Activated CD4-positive, alpha-beta T cell treated with anti-CD3 and anti-CD28 coated beads, Interleukin-2, Interleukin-4, amounts not matched to agents 100 ng/mL and 50 ng/mL, durations not matched to agents 16 hours and 8 hours (primary cell): ENCODE results near the gene GDF10.

Experiments used
- DNase-seq: peaks from one replicate; pipeline ENCODE4 v3.0.0-alpha.2; 2020; ENCODE audit warnings: low spot score

The GDF10 gene

DNA sequence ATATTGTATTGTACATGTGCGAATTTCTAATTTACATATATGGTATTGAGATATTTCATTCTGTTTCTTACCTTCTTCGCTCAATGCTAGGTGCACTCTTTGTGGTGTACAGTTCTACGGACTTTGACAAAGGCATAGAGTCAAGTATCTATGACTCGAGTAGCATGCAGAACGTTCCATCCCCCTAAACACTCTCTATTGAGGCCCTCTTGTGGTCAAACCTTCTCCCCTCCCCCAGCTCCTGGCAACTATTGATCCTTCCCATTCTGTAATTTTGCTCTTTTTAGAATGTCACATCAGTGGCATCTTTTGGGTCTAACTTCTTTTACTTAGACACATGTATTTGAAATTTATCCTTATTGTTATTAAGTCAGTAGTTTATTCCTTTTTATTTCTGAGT is 30.7 kb upstream of the GDF10 start:
- no peak for DNase-seq

DNA sequence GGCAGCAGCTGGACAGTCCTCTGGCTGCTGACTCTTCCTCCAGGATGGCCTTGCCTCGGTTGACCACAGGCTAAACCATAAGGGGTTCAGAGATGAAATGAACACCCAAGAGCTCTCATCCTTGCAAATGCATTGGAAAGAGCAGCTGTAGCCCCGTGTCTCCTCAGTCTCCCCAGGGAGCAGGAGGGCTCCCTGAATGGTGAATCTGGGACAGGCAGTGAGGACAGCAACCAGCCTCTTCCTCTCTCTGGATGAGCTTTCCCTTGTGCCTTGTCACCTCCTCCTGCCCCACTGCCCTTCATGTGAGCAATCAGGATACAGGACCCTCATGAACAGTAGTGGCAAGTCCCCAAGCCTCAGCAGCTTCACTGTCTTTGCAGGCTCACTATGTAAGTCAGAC is 23.9 kb upstream of the GDF10 start:
- no peak for DNase-seq

DNA sequence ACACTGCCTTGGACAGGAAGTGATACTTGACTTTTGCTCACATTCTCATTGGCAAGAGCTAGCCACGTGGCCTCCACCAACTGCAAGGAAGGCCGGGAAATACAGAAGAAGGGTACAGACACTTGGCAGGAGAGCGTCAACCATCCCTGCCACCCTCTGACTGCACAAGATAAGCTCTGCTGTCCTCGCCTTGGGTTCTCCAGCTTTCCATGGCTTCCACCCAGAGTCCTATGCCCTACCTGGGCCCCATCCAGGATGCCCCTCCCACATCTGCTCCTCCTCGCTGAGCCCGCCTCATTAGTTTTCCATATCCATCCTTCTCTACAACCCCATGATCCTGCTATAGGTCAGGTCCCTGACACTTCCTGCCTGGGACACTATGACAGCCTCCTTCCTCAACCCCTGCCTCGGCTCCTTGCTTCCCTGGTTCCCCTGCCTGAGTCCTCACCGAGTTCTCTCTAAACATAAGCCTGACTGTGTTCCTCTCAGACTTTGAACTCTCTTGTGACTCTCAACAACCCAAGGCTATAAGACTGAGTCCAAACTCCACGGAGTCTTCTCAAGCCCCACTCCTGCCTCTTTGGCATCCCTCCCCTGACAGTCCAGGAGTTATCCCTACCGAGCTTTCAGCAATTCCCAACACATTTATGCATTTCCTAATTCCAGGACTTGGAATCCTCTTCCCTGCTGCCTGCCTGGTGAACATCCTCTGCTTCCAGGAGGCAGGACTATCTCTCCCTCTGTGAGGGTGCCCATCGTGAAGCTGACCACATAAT is 23.2 kb upstream of the GDF10 start:
- DNase-seq, result no peak

DNA sequence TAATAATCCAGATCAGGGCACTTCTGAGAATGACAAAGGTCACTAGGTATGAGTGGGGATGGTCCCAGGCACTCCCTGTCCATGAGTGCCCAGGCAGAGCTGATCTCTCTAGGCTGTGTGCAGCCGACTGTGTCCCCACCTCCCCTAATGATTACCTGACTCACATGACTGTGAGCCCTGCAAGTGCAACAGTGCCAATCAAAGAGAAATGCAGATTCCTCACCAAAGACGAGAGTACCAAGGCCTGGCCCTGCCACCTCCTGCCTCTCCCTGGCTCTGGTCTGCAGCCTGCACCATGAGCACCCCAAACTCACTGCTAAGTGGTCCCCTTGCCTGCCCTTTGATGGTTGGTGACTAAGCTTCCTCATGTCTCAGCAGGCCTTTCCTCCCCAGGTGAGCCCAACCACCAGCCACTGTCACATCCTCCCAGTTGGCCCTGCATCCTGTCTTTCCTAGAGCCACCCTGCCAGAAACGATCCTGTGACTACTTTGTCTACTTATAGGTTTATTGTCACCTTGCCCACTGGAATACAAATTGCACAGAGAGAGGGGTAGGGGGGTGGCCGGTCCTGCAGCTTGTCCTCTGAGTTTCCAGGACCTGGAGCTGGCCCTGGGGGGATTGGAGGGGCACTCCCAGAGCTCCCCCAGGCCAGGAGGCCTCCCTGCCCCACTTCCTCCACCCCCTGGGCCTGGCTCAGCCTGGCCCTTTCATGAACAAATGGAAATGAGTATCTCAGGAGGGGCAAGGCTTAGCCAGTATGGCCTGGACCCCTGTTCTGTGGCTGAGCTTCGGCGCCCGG is 22.4 kb upstream of the GDF10 start:
- DNase-seq, result no peak

DNA sequence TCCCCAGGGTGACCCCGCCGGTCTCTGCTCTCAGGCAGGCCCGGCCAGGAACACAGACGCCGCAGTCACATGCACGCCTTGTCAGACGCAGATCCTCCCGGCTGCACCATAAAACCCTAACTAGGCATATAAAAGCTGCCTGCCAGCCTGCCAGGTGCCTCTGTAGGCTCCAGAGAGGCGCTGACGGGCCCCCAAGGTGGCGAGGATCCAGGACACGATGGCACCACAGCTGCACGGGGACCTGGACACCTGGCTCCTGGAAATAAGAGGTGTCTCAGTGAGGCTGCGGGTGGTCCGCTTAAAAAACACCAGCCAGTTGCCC is 21.9 kb upstream of the GDF10 start:
- no peak for DNase-seq

DNA sequence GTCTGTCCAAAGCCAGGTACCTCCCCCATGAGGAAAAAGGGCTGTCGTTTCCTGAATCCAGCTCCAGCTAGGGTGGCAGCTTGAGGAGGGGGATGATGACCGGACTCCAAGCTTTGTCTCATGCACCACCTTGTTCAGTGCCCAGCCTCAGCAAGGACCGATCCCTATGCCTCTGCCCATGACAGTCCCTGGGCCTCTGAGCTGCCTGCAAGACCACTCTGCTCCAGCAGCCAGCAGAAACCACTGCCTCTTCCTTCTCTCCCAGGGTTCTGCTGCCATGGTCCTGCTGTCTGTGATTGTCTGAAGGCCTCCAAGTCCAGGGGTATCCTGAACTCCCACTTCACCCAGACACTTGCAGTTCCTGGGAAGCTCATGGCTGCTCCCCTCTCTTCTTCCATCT is 21.3 kb upstream of the GDF10 start:
- no peak for DNase-seq

DNA sequence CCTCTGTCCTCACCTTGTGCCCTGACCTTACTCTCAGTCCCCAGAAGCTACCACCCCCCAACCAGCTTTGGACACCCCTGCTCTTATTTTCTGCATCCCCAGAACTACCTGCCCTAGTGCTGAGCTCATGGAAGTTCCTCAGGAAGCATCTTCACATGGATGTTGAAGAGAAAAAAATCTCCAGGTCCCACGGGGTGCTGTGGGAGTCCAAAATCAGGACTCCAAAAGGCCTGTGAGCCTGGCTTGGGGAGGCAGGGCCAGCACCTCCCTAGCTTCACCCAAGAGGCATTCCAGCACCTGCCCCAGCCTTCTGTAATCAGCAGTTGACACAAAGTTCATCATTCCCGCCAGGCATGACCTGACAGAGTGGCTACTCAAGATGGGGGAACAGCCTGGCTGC is 20.7 kb upstream of the GDF10 start:
- no peak for DNase-seq

DNA sequence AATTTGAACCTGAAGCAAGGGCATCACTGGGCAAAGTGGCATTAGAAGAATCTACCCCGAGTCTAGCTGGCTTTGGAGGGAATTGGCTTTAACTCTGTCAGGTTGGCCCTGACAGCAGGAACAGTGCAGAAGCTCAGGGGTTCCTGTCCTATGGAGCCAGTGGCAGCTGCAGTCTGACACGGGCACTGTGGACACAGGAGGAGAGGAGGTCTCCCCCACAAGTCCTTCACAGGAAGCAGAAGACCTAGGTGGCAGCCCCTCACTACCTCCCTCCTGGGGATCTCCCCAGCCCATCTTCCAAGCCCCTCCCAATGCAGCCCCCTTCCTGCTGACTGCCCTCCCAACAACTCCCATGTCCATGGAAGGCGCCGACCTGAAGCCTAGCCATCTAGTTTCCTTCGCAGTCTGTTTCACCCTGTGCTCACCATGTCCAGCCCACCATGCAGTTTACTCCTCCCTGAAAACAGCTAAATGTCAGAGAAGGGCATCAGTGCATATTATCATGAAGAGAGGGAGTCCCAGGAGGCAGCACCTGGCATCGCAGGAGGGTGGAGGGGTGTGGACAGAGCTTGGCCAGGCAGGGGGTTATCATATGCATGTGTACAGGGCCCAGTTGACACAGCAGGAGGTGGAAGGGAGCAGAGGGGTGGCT is 17.9 kb upstream of the GDF10 start:
- DNase-seq, result no peak

DNA sequence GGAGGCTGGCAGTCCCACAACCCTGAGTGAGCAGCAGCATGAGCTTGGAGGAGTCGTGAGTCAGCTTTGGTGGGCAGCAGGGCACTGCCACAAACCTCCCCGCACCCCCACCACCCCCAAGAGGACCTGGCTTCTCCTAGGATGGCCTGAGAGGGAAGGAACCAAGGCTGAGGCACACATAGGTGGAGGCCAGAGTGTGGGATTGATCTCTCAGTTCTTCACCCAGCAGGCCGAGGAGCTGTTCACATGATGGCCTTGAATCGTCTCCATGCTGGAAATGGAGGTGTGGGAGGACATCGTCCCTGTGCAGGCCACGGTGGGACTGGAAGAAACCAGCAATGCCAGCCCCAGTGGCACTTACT is 17.4 kb upstream of the GDF10 start:
- DNase-seq, result no peak

DNA sequence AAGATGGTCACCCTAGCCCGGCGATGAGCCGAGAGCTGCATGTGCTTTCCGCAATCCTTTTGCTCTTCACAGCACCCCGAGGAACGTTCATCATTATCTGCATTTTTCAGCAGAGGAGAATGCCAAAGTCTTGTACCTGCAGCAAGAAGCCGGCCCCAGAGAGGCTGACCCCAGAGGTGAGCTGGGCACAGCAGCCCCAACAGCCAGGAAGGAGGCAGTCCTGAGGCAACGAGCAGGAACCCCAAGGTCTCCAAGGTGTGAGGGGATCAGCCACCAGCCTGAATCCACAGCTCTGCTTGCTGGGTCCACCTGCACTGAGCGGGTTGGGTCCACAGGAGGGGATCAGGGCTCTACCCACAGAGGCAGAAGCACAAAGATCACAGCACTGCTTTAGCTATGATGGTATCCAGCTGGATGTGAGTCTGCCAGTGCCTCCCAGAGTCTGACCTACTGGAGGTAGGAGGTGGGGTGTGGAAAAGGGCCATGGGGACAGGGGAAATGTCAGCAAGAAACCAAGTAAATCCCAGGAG is 16.8 kb upstream of the GDF10 start:
- no peak for DNase-seq

DNA sequence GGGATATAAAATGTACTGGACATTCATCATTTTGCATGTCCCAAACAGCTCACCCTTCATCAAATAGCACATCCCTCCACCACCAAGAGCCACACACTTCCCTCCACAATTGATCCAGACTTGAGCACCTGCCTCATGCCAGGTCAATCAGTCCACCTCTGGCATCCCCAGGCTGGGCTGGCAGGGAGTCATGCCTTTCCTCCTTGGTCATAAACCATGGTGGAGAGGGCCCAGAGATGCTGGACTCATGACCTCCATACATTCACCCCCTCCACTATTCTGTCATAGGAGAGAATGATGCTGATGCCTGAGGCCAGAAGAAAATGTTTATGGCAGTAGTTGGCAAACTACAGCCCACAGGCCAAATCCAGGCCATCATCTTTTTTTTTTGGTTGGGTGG is 16.1 kb upstream of the GDF10 start:
- DNase-seq, result no peak

DNA sequence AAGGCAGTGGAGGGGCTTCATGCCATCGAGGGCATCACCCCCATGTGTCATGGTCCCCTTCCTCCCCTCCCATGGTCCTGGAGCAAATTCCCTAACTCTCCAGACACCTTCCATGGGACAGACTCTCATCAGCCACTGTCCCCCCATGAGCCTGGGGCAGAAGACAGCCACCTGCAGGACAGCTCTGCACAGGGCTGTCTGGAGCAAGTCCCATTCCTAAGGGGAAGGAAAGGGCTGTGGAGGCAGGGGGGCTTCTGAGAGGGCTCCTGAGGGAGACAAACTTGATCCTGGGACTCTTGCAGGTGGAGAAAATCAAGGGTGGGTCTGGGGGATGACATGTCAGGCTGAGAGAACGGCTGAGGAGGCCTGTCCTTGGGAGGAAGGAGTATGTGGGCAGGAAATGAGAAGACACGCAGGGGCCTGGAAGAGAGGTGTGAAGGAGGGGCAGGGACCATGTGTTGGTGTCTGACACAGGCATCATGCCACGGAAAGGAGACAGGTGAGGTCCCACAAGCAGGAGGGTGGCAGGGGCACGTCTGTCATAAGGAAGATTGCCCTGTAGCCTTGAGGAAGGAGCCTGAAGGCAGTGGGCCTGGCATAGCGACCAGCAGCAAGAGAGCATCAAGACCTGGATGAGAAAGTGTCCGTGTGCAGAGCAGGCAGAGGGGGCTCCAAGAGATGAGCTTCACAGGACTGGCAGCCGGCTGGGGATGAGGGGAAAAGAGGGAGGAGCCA is 14.4 kb upstream of the GDF10 start:
- DNase-seq, result no peak

DNA sequence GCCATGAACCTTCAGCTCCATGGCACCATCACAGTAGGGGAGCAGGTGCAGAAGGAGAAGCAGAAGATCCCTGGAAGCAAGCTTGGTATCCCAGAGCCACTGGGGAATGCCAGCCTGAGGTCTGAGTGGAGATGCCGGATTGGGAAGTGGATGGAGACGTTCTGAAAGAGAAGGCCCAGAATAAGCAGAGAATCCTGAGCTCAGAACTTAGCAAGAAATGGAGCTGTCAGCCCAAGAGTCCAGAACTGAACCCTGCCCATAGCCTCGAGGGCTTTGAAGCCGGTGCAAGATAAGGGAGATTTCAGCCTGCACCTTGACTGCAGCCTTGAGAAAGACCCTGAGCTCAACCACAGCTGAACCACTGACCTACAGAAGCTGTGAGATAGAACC is 13.9 kb upstream of the GDF10 start:
- no peak for DNase-seq

DNA sequence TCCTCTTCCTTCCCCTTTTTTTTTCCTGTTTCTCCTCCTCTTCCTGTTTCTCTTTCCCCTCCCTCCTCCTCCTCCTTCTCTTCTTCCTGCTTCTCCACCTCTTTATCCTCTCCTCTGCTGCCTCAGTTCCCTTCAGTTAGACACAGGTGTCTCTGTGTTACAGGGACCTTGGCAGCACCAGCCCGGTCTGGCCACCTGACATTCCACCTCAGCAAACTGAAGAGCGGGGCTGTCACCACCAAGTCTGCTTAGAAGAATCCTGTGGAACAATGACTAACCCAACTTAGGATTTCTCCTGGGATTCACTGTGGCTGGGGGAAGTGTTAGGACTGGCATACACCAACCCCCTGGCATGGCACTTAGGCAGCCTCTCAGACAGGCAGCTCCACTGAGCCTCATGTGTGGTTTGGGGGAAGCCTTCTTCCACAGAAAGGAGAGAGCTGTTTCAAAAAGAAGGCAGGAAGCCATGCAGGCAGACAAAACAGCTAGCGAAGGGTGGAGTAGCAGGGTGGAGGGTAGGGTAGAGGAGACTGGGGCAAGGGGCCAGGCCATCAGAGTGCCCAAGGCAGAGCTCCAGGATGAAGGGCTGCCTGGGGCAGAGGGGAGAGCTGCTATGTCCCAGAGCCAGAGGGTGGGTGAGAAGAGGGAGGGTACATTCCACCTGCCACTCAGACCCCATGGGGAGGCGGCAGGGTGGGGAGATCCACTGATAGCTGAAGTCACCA is 13.2 kb upstream of the GDF10 start:
- no peak for DNase-seq

DNA sequence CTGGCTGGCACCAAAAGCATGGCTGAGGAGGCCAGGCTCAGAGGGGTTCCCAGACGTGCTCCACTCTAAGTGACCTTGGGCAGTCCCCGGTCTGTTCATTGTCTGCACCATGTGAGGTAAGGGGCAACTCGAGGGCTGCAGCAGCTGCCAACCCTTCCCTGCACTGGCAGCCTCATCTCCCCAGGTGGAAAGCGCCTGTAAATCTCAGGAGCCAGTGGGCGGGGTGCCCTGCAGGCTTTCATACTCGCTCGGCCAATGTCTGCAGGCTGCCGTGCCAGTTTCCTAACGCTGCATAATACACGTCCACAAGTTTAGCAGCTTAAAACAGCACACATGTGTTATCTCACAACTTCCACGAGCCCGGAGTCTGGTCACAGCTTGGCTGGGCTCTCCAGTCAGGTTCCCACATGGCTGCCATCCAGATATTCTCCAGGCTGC is 12.6 kb upstream of the GDF10 start:
- DNase-seq, result no peak

DNA sequence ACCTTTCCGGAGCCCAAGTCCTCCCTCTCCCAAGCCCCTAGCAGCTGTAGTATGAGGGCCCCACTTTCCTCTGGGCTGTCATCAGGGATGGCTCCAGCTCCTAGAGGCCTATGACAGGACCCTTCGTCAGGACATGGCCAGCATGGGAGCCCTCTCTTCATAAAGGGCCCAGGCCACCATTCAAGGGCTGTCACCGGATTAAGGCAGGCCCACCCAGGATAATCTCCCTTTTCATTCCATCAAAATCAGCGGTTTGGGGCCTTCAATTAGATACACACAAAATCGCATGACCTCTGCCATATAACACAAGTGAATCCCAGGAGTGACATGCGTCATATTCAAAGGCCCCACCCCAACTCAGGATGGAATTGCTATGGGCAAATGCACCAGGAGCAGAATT is 12.2 kb upstream of the GDF10 start:
- no peak for DNase-seq

DNA sequence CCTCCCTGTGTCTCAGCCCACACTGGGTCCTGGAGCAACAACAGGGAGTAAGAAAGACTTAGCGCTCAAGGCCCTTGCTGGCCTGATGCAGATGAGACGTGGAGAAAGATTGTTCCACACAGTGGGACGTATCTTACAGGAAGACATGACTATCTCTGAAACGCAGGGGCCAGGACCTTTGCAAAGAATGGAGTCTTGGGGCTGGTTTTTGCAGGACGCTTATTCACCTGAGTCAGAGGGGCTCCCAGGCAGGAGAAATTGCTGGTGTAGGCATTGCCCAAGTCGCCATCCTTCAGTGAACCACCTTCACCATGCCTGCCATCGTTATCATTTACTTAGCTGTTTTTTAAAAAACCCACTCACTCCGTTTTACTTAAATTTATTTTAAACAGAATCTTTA is 11.8 kb upstream of the GDF10 start:
- DNase-seq, result no peak

DNA sequence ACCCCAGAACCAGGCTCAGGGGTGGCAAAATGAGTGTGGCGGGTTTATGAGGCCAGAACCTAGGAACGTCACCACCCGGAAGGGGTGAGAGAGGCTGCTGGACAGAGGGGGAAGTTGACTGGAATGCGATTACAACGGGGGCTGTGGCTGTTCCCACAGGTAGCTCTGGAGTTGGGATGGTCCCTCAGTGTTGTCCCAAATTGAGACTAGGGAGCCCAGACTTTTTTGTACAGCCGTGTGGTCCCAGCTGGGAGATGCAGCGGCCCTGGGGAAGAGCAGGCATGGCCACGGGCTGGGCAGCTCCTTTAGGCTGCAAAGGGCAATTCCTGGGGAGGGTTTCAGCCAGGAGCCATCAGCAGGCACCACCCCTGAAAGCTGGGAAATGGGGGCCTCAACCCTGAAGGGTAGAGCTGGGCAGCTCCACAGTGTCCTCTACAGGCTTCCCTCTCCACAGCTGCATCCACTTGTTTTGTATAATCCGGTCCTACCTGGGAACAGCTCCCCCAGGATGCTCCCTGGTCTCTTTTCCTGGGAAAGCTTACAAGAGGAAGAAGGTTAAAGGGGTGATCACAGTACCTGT is 11.0 kb upstream of the GDF10 start:
- DNase-seq, result no peak

DNA sequence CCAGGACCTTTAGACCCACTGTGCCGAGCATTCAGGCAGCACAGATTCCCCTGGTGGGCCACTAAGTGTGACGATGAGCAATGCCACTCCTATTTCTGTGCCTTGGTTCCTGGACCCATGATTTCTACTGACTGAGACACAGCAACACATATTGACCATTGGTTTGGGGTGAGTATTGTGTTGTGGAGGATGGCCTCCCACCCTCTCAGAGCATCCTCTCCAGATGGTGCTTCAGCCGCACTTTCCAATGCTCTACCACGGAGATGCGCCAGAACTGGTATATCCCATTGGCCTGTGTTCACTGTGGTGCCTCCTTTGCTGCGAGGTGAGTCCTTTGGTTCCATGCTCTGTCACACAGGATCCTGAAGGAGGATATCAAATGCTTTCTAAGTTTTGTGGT is 10.1 kb upstream of the GDF10 start:
- no peak for DNase-seq

DNA sequence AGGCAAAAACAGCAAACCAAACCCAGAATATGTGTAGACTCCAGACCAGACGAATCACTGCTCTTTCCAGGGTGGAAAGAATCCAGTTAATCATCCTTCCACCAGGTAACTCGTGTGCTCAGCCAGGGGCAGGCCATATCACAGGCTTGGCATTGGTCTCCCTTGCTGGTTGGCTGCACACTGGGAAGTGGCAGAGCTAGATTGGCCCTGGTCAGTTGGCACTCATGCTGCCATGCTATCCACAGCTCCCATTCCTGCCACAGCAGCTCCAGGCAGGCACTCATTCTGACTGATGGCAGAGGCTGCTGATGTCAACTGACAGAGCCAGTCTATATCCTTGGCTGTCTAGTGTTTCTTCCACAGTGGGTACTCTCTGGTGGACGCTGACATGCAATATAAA is 9.7 kb upstream of the GDF10 start:
- no peak for DNase-seq

DNA sequence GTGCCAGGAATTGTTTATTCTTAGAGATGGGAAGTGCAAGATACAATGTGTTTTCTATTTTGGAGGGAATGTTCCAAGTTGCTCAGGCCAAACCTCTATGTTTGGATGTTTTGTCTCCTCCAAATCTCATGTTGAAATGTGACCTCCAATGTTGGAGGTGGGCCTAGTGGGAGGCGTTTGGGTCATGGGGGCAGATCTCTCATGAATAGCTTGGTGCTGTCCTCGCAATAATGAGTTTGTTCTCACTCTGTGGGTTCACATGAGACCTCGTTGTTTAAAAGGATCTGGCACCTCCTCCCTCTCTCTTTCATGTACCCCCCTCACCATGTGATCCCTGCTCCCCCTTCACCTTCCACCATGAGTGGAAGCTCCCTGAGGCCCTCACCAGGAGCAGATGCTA is 8.3 kb upstream of the GDF10 start:
- no peak for DNase-seq
